Liver (tissue), 9 donors: ENCODE data around the gene RAB17. TPM values are rescaled to one million over a fixed set of nuclear protein-coding genes. Genes with fewer than 3 reads are reported as not detected.

Experiments used
- DNase-seq: peaks from one replicate; pipeline ENCODE4 v3.0.0-alpha.2; 2017; ENCODE audit warnings: low spot score
- H3K27ac ChIP-seq, 2 donors: one replicate each; pipeline ENCODE4 v1.7.0; 2013; ENCODE audit warnings: inconsistent platforms in 2 of 2, low read length in 2 of 2, control low read depth in 1 of 2, low read depth in 1 of 2, mild to moderate bottlenecking in 1 of 2
- H3K27me3 ChIP-seq, 4 donors: one replicate each; pipeline versions ENCODE4 v1.6.1 to v1.7.0; 2013; ENCODE audit warnings: low read length in 3 of 4, inconsistent platforms in 1 of 4, mild to moderate bottlenecking in 1 of 4, moderate library complexity in 1 of 4; ENCODE audit not compliant: control insufficient read depth in 4 of 4, insufficient read depth in 4 of 4
- H3K36me3 ChIP-seq, 4 donors: one replicate each; pipeline versions ENCODE4 v1.6.1 to v1.7.0; 2013; ENCODE audit warnings: low read length in 3 of 4, mild to moderate bottlenecking in 3 of 4, low read depth in 1 of 4, moderate library complexity in 1 of 4; ENCODE audit not compliant: control insufficient read depth in 4 of 4, insufficient read depth in 3 of 4
- H3K4me1 ChIP-seq, 4 donors: one replicate each; pipeline versions ENCODE4 v1.6.1 to v1.7.0; 2013; ENCODE audit warnings: low read length in 3 of 4, mild to moderate bottlenecking in 3 of 4, moderate library complexity in 1 of 4; ENCODE audit not compliant: control insufficient read depth in 4 of 4, insufficient read depth in 4 of 4
- H3K4me3 ChIP-seq, 3 donors: one replicate each; pipeline versions ENCODE4 v1.6.1 to v1.7.0; 2013; ENCODE audit warnings: low read length in 3 of 3, control low read depth in 1 of 3, low read depth in 1 of 3, mild to moderate bottlenecking in 1 of 3
- H3K9ac ChIP-seq, 2 donors: one replicate each; pipeline ENCODE4 v1.7.0; 2013; ENCODE audit warnings: low read length in 2 of 2, mild to moderate bottlenecking in 2 of 2, moderate library complexity in 2 of 2, control low read depth in 1 of 2, low read depth in 1 of 2
- H3K9me3 ChIP-seq, 4 donors: one replicate each; pipeline versions ENCODE4 v1.6.1 to v1.7.0; 2013; ENCODE audit warnings: low read length in 3 of 4; ENCODE audit not compliant: control insufficient read depth in 4 of 4
- EGR1 ChIP-seq, 2 donors: IDR thresholded peaks; 2 replicates each; pipeline ENCODE4 v1.6.1; 2016 to 2018; ENCODE audit warnings: antibody characterized with exemption in 2 of 2, low read depth in 2 of 2
- FOXA2 ChIP-seq: IDR thresholded peaks from 2 replicates; pipeline ENCODE4 v1.6.1; 2016; ENCODE audit warnings: antibody characterized with exemption
- GABPA ChIP-seq, 2 donors: IDR thresholded peaks in 1 of 2; conservative IDR thresholded peaks in 1 of 2; 2 replicates each; pipeline ENCODE4 v1.6.1; 2016; ENCODE audit warnings: antibody characterized with exemption in 2 of 2, mild to moderate bottlenecking in 1 of 2, moderate library complexity in 1 of 2
- HNF4G ChIP-seq: IDR thresholded peaks from 2 replicates; pipeline ENCODE4 v1.6.1; 2016; ENCODE audit warnings: antibody characterized with exemption
- NR2F2 ChIP-seq: IDR thresholded peaks from 2 replicates; pipeline ENCODE4 v1.6.1; 2016; ENCODE audit warnings: antibody characterized with exemption
- RAD21 ChIP-seq, 2 donors: IDR thresholded peaks; 2 replicates each; pipeline ENCODE4 v1.6.1; 2016; ENCODE audit warnings: antibody characterized with exemption in 2 of 2, mild to moderate bottlenecking in 2 of 2
- RXRA ChIP-seq, 2 donors: IDR thresholded peaks; 2 replicates each; pipeline ENCODE4 v1.6.1; 2017 to 2018; ENCODE audit warnings: antibody characterized with exemption in 2 of 2, mild to moderate bottlenecking in 1 of 2
- SP1 ChIP-seq: IDR thresholded peaks from 2 replicates; pipeline ENCODE4 v1.6.1; 2018; ENCODE audit warnings: antibody characterized with exemption, mild to moderate bottlenecking
- TAF1 ChIP-seq: conservative IDR thresholded peaks from 2 replicates; pipeline ENCODE4 v1.6.1; 2016; ENCODE audit warnings: antibody characterized with exemption, mild to moderate bottlenecking
- YY1 ChIP-seq: IDR thresholded peaks from 2 replicates; pipeline ENCODE4 v1.6.1; 2016; ENCODE audit warnings: antibody characterized with exemption, mild to moderate bottlenecking
- WGBS: extraction: QIAGEN DNeasy Blood & Tissue Kit; methylation state at CpG from one replicate; pipeline ENCODE4 v1.1.7; 2013; 5-methylcytosine and 5-hydroxymethylcytosine counted together
- polyA plus RNA-seq, 2 donors: library from polyadenylated mRNA; stranded (reverse) in 1 of 2; unstranded in 1 of 2; fragments of 200-250 nt in 1 of 2; fragments of >200 nt in 1 of 2; fragmentation: Nextera tagmentation in 1 of 2; extraction: Ambion mirVana in 1 of 2; gene quantifications; one replicate each; pipeline versions ENCODE4 v1.2.1 to v1.2.3, GENCODE V29; 2013 to 2015
- total RNA-seq, 2 donors: library from RNA; depleted of rRNA; stranded (reverse); fragments of >200 nt; gene quantifications; one replicate each; pipeline ENCODE4 v1.2.3, GENCODE V29; 2014
- TF ChIP-seq, protein P1 (sequence below): IDR thresholded peaks from 2 replicates; pipeline ENCODE4 v1.6.1; 2016; ENCODE audit warnings: antibody characterized with exemption
- TF ChIP-seq, protein P2 (sequence below): fragments of 150-350 bp; IDR thresholded peaks from 2 replicates; pipeline ENCODE4 v1.5.1; 2017; ENCODE audit warnings: improper control_type of control experiment, low read depth, low read length; ENCODE audit not compliant: missing input control
- TF ChIP-seq, protein P3 (sequence below): IDR thresholded peaks from 2 replicates; pipeline ENCODE4 v1.6.1; 2016; ENCODE audit warnings: antibody characterized with exemption
- TF ChIP-seq, protein P4 (sequence below): IDR thresholded peaks from 2 replicates; pipeline ENCODE4 v1.6.1; 2016; ENCODE audit warnings: antibody characterized with exemption
- donor health status: healthy.
- donor health status: healthy.
- donor health status: healthy.
- donor health status: healthy.
- donor health status: healthy.

Gene RAB17
- total and polyA plus RNA-seq, 4 donors = 17.8 to 96.5 (median 74.9) TPM

DNA sequence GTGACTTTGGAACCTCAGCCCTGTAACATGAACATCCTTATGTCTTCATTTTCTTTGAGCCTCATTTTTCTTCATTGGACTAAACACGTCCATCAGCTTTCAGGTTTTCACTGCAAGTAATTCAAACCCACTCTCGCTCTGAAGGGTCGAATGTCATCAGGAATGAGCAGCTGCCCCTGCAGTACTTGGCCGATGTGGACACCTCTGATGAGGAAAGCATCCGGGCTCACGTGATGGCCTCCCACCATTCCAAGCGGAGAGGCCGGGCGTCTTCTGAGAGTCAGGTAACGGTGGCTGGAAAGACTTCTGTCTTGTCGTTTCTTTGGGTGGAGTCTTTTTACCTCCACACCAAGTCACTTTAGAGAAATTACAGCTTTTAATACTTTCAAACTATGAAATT, 63.3 kb downstream of the RAB17 start:
- Histone ChIP-seq H3K4me1 (peaks cover 4 to 11% (median 8%) of the 10 kb centered on the region in 4 donors), H3K36me3 (peaks cover 3 to 19% (median 12%) of the 10 kb centered on the region in 4 donors), H3K9ac (no peak overlapping the region), H3K4me3 (no peak overlapping the region), H3K9me3 (no peaks in the 10 kb centered on the region), H3K27ac (no peak overlapping the region), H3K27me3 (no peaks in the 10 kb centered on the region)
- no peak for DNase-seq
- TF ChIP-seq, protein P1, sequence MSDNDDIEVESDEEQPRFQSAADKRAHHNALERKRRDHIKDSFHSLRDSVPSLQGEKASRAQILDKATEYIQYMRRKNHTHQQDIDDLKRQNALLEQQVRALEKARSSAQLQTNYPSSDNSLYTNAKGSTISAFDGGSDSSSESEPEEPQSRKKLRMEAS = no peak
- TF ChIP-seq SP1 (no peak), RAD21 (IDR thresholded peaks at IDR 0.05) (no peak), YY1 (no peak), GABPA (IDR thresholded peaks at IDR 0.05 in 1 of 2, conservative IDR thresholded peaks at IDR 0.05 in 1 of 2) (no peak), TAF1 (no peak), NR2F2 (no peak), HNF4G (no peak), EGR1 (IDR thresholded peaks at IDR 0.05; ENCODE audit: low read depth in 2 of 2) (no peak), RXRA (IDR thresholded peaks at IDR 0.05) (no peak)
- TF ChIP-seq, protein P2, sequence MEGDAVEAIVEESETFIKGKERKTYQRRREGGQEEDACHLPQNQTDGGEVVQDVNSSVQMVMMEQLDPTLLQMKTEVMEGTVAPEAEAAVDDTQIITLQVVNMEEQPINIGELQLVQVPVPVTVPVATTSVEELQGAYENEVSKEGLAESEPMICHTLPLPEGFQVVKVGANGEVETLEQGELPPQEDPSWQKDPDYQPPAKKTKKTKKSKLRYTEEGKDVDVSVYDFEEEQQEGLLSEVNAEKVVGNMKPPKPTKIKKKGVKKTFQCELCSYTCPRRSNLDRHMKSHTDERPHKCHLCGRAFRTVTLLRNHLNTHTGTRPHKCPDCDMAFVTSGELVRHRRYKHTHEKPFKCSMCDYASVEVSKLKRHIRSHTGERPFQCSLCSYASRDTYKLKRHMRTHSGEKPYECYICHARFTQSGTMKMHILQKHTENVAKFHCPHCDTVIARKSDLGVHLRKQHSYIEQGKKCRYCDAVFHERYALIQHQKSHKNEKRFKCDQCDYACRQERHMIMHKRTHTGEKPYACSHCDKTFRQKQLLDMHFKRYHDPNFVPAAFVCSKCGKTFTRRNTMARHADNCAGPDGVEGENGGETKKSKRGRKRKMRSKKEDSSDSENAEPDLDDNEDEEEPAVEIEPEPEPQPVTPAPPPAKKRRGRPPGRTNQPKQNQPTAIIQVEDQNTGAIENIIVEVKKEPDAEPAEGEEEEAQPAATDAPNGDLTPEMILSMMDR = no peak
- TF ChIP-seq, protein P3, sequence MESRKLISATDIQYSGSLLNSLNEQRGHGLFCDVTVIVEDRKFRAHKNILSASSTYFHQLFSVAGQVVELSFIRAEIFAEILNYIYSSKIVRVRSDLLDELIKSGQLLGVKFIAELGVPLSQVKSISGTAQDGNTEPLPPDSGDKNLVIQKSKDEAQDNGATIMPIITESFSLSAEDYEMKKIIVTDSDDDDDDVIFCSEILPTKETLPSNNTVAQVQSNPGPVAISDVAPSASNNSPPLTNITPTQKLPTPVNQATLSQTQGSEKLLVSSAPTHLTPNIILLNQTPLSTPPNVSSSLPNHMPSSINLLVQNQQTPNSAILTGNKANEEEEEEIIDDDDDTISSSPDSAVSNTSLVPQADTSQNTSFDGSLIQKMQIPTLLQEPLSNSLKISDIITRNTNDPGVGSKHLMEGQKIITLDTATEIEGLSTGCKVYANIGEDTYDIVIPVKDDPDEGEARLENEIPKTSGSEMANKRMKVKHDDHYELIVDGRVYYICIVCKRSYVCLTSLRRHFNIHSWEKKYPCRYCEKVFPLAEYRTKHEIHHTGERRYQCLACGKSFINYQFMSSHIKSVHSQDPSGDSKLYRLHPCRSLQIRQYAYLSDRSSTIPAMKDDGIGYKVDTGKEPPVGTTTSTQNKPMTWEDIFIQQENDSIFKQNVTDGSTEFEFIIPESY = no peak
- WGBS = 95% methylated on average over 11 of the region's 11 CpGs

DNA sequence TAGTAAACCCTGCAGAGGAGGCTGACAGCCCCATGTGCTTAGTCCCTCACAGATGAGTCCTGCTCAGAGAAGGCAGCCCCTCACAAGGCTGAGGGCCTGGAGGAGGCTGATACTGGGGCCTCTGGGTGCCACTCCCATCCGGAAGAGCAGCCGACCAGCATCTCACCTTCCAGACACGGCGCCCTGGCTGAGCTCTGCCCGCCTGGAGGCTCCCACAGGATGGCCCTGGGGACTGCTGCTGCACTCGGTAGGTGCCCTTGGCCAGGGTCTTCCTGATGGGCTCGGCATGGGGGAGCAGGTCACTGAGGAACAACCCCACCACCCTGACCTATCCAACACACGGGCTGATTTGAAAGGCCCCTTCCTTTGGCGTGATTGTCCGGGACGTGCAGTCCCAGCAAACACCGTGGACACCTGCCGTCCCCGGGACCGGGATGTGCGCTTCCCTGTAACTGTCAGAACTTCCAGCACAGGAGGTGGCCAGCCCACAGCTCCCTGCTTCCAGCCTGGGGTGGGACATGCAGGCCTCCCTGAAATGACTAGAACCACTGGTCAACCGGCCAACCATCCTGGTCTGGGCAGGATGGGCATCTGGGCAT, 64.9 kb downstream of the RAB17 start:
- no peak overlapping the region for H3K4me3 ChIP-seq
- no peak overlapping the region for H3K27ac ChIP-seq
- DNase-seq = no peak
- H3K9ac ChIP-seq = no peak overlapping the region
- H3K27me3 ChIP-seq = no peaks in the 10 kb centered on the region
- WGBS = 95% methylated on average over 17 of the region's 17 CpGs
- H3K9me3 ChIP-seq = no peaks in the 10 kb centered on the region
- TF ChIP-seq, protein P4, sequence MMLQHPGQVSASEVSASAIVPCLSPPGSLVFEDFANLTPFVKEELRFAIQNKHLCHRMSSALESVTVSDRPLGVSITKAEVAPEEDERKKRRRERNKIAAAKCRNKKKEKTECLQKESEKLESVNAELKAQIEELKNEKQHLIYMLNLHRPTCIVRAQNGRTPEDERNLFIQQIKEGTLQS = no peak
- TF ChIP-seq, protein P2 = no peak
- no peak for TF ChIP-seq RXRA (IDR thresholded peaks at IDR 0.05)
- TF ChIP-seq, protein P1 = no peak
- TF ChIP-seq GABPA (IDR thresholded peaks at IDR 0.05 in 1 of 2, conservative IDR thresholded peaks at IDR 0.05 in 1 of 2) = no peak
- no peak for TF ChIP-seq RAD21 (IDR thresholded peaks at IDR 0.05)
- TF ChIP-seq HNF4G = no peak
- TF ChIP-seq FOXA2 = no peak
- peaks cover 4 to 17% (median 13%) of the 10 kb centered on the region in 4 donors for H3K4me1 ChIP-seq
- H3K36me3 ChIP-seq = peaks cover 1 to 16% (median 12%) of the 10 kb centered on the region in 4 donors
